ENCODE measurements around the gene SLC5A5. TPM values are rescaled to one million over a fixed set of nuclear protein-coding genes. Genes with fewer than 3 reads are reported as not detected.

Gene SLC5A5
- total and polyA plus RNA-seq, 11 donors: not detected

GRCh38 chr19:17834350-17835181, 37.2 kb upstream of the SLC5A5 start:
- no peak for TF ChIP-seq CTCF (IDR thresholded peaks at IDR 0.05)
- no peak for TF ChIP-seq POLR2A (IDR thresholded peaks at IDR 0.05)
- ATAC-seq: no peak

GRCh38 chr19:17835182-17836006, 36.4 kb upstream of the SLC5A5 start:
- 76 to 83% (median 77%) methylated on average over 8 of the region's 8 CpGs for WGBS, 4 donors
- intact Hi-C loops (cut with DNase I): no loop called here
- no peak for ATAC-seq
- Histone ChIP-seq H3K27me3 (peaks cover 0 to 29% (median 3%) of the 10 kb centered on the region in 9 donors), H3K4me3 (no peak overlapping the region), H3K4me1 (peaks cover 0 to 9% (median 0%) of the 10 kb centered on the region in 12 donors), H3K27ac (no peak overlapping the region), H3K36me3 (peaks cover 0 to 90% (median 0%) of the 10 kb centered on the region in 9 donors), H3K9me3 (no peaks in the 10 kb centered on the region)
- no peak for DNase-seq
- TF ChIP-seq CTCF (IDR thresholded peaks at IDR 0.05) (no peak), POLR2A (IDR thresholded peaks at IDR 0.05) (no peak)

More at GRCh38 chr19:17834350-17835181, 37.2 kb upstream of the SLC5A5 start:
- Histone ChIP-seq H3K36me3 (peaks cover 0 to 91% (median 0%) of the 10 kb centered on the region in 9 donors), H3K9me3 (no peaks in the 10 kb centered on the region), H3K27ac (no peak overlapping the region), H3K4me1 (peaks cover 0 to 16% (median 0%) of the 10 kb centered on the region in 12 donors), H3K27me3 (peaks cover 0 to 30% (median 6%) of the 10 kb centered on the region in 9 donors), H3K4me3 (no peak overlapping the region)
- 61 to 81% (median 79%) methylated on average over 16 to 27 of the region's 27 CpGs for WGBS, 4 donors
- DNase-seq: no peak
- intact Hi-C loops (cut with DNase I): no loop called here

- Histone ChIP-seq H3K27ac (no peak overlapping the region), H3K9me3 (no peaks in the 10 kb centered on the region), H3K27me3 (peaks cover 0 to 38% (median 9%) of the 10 kb centered on the region in 9 donors), H3K4me1 (peaks cover 0 to 5% (median 0%) of the 10 kb centered on the region in 12 donors), H3K36me3 (peaks cover 0 to 95% (median 0%) of the 10 kb centered on the region in 9 donors), H3K4me3 (no peak overlapping the region)
- peak in 1 of 4 donors; percentile 52 for ATAC-seq
- intact Hi-C loops (cut with DNase I): no loop called here
- 58 to 67% (median 65%) methylated on average over 4 of the region's 4 CpGs for WGBS, 4 donors
- TF ChIP-seq CTCF (IDR thresholded peaks at IDR 0.05) (no peak), POLR2A (IDR thresholded peaks at IDR 0.05) (no peak)
- DNase-seq: no peak
Measured at GRCh38 chr19:17836530-17836929, 35.2 kb upstream of the SLC5A5 start.

GRCh38 chr19:17837972-17838371, 33.8 kb upstream of the SLC5A5 start:
- DNase-seq (no peak), ATAC-seq (no peak)
- no peaks in the 10 kb centered on the region for H3K9me3 ChIP-seq
- H3K4me3 ChIP-seq: no peak overlapping the region
- intact Hi-C loops (cut with DNase I): no loop called here
- H3K27me3 ChIP-seq: peaks cover 0 to 37% (median 9%) of the 10 kb centered on the region in 9 donors
- 82 to 94% (median 90%) methylated on average over 7 of the region's 7 CpGs for WGBS, 4 donors
- peaks cover 0 to 90% (median 0%) of the 10 kb centered on the region in 9 donors for H3K36me3 ChIP-seq
- peaks cover 0 to 17% (median 2%) of the 10 kb centered on the region in 12 donors for H3K4me1 ChIP-seq
- H3K27ac ChIP-seq: no peak overlapping the region
- TF ChIP-seq POLR2A (IDR thresholded peaks at IDR 0.05) (no peak), CTCF (IDR thresholded peaks at IDR 0.05) (no peak)
